ENCODE results near the gene SLC66A3. TPM values are rescaled to one million over a fixed set of nuclear protein-coding genes. Genes with fewer than 3 reads are reported as not detected.

The SLC66A3 gene
- total and polyA plus RNA-seq, 4 donors = 6.7 to 17.6 (median 9.3) TPM

DNA sequence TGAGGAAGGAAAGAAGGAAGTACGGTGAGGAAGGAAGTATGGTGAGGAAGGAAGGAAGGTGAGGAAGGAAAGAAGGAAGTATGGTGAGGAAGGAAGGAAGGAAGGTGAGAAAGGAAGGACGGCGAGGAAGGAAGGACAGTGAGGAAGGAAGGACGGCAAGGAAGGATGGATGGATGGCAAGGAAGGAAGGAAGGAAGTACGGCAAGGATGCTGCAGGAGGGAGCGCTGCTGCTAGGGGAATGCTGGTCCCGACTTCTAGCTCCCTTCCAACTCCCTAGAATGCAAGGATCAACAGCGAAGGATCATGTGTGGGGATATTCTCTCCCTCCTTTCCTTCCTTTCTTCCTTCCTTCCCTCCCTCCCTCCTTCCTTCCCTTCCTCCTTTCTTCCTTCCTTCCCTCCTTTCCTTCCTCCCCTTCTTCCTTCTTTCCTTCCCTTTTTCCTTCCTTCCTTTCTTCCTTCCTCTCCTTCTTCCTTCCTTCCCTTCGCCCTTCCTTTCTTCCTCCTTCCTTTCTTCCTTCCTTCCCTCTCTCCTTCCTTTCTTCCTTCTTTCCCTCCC, 42.3 kb upstream of the SLC66A3 start:
- Histone ChIP-seq H3K9ac (ENCODE audit: low read depth in 1 of 2, low read length in 2 of 2) (no peak overlapping the region), H3K27ac (ENCODE audit: low read depth in 1 of 2, low read length in 2 of 2) (no peak overlapping the region), H3K4me3 (ENCODE audit: low read depth in 1 of 3, low read length in 3 of 3) (no peak overlapping the region), H3K27me3 (ENCODE audit: control insufficient read depth in 4 of 4, insufficient read depth in 4 of 4, low read length in 3 of 4) (no peaks in the 10 kb centered on the region), H3K4me1 (ENCODE audit: control insufficient read depth in 4 of 4, insufficient read depth in 4 of 4, low read length in 3 of 4) (no peaks in the 10 kb centered on the region), H3K9me3 (ENCODE audit: control insufficient read depth in 4 of 4, low read length in 3 of 4) (no peaks in the 10 kb centered on the region), H3K36me3 (ENCODE audit: control insufficient read depth in 4 of 4, insufficient read depth in 3 of 4, low read depth in 1 of 4, low read length in 3 of 4) (no peaks in the 10 kb centered on the region)
- no peak for TF ChIP-seq TAF1 (conservative IDR thresholded peaks at IDR 0.05)
- no peak for TF ChIP-seq FOXA2 (IDR thresholded peaks at IDR 0.05)
- TF ChIP-seq YY1 (IDR thresholded peaks at IDR 0.05) = no peak
- no peak for TF ChIP-seq REST (IDR thresholded peaks at IDR 0.05)
- TF ChIP-seq NR2F2 (IDR thresholded peaks at IDR 0.05) = no peak
- TF ChIP-seq JUND (IDR thresholded peaks at IDR 0.05) = no peak
- no peak for TF ChIP-seq RAD21 (IDR thresholded peaks at IDR 0.05)
- no peak for TF ChIP-seq EGR1 (IDR thresholded peaks at IDR 0.05; ENCODE audit: low read depth in 2 of 2)
- TF ChIP-seq, protein P1, sequence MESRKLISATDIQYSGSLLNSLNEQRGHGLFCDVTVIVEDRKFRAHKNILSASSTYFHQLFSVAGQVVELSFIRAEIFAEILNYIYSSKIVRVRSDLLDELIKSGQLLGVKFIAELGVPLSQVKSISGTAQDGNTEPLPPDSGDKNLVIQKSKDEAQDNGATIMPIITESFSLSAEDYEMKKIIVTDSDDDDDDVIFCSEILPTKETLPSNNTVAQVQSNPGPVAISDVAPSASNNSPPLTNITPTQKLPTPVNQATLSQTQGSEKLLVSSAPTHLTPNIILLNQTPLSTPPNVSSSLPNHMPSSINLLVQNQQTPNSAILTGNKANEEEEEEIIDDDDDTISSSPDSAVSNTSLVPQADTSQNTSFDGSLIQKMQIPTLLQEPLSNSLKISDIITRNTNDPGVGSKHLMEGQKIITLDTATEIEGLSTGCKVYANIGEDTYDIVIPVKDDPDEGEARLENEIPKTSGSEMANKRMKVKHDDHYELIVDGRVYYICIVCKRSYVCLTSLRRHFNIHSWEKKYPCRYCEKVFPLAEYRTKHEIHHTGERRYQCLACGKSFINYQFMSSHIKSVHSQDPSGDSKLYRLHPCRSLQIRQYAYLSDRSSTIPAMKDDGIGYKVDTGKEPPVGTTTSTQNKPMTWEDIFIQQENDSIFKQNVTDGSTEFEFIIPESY (IDR thresholded peaks at IDR 0.05) = no peak
- TF ChIP-seq, protein P2, sequence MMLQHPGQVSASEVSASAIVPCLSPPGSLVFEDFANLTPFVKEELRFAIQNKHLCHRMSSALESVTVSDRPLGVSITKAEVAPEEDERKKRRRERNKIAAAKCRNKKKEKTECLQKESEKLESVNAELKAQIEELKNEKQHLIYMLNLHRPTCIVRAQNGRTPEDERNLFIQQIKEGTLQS (IDR thresholded peaks at IDR 0.05) = no peak
- no peak for TF ChIP-seq SP1 (IDR thresholded peaks at IDR 0.05)
- no peak for TF ChIP-seq GABPA (IDR thresholded peaks at IDR 0.05 in 1 of 2, conservative IDR thresholded peaks at IDR 0.05 in 1 of 2)
- no peak for TF ChIP-seq HNF4G (IDR thresholded peaks at IDR 0.05)
- TF ChIP-seq, protein P3, sequence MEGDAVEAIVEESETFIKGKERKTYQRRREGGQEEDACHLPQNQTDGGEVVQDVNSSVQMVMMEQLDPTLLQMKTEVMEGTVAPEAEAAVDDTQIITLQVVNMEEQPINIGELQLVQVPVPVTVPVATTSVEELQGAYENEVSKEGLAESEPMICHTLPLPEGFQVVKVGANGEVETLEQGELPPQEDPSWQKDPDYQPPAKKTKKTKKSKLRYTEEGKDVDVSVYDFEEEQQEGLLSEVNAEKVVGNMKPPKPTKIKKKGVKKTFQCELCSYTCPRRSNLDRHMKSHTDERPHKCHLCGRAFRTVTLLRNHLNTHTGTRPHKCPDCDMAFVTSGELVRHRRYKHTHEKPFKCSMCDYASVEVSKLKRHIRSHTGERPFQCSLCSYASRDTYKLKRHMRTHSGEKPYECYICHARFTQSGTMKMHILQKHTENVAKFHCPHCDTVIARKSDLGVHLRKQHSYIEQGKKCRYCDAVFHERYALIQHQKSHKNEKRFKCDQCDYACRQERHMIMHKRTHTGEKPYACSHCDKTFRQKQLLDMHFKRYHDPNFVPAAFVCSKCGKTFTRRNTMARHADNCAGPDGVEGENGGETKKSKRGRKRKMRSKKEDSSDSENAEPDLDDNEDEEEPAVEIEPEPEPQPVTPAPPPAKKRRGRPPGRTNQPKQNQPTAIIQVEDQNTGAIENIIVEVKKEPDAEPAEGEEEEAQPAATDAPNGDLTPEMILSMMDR (IDR thresholded peaks at IDR 0.05; ENCODE audit: low read depth, low read length, missing input control) = no peak
- no peak for DNase-seq (ENCODE audit: low spot score)
- 90% methylated on average over 9 of the region's 9 CpGs for WGBS

DNA sequence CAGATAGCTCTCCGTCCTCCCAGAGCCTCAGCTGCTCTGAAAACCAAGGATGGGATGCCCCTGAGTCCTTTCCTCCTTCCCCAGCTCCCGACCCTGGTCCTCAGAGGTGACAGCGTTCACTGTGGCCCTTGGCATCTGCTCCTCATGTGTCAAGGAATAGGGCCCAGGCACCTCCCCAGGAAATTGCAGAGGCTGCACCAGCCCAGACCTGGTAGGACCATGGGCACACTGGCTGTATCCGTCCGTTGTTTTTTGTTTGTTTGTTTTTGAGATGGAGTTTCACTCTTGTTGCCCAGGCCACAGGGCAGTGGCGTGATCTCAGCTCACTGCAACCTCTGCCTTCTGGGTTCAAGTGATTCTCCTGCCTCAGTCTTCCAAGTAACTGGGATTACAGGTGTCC, 37.5 kb upstream of the SLC66A3 start:
- Histone ChIP-seq H3K4me3 (ENCODE audit: low read depth in 1 of 3, low read length in 3 of 3) (no peak overlapping the region), H3K4me1 (ENCODE audit: control insufficient read depth in 4 of 4, insufficient read depth in 4 of 4, low read length in 3 of 4) (no peaks in the 10 kb centered on the region), H3K9me3 (ENCODE audit: control insufficient read depth in 4 of 4, low read length in 3 of 4) (no peaks in the 10 kb centered on the region), H3K36me3 (ENCODE audit: control insufficient read depth in 4 of 4, insufficient read depth in 3 of 4, low read depth in 1 of 4, low read length in 3 of 4) (no peaks in the 10 kb centered on the region), H3K27me3 (ENCODE audit: control insufficient read depth in 4 of 4, insufficient read depth in 4 of 4, low read length in 3 of 4) (no peaks in the 10 kb centered on the region), H3K9ac (ENCODE audit: low read depth in 1 of 2, low read length in 2 of 2) (no peak overlapping the region), H3K27ac (ENCODE audit: low read depth in 1 of 2, low read length in 2 of 2) (no peak overlapping the region)
- no peak for DNase-seq (ENCODE audit: low spot score)
- WGBS = 84% methylated on average over 6 of the region's 6 CpGs
- TF ChIP-seq, protein P3 (IDR thresholded peaks at IDR 0.05; ENCODE audit: low read depth, low read length, missing input control) = no peak
- TF ChIP-seq FOXA1 (IDR thresholded peaks at IDR 0.05) (no peak), JUND (IDR thresholded peaks at IDR 0.05) (no peak), RXRA (IDR thresholded peaks at IDR 0.05) (no peak), EGR1 (IDR thresholded peaks at IDR 0.05; ENCODE audit: low read depth in 2 of 2) (no peak), FOXA2 (IDR thresholded peaks at IDR 0.05) (no peak), REST (IDR thresholded peaks at IDR 0.05) (no peak)
- TF ChIP-seq, protein P1 (IDR thresholded peaks at IDR 0.05) = no peak
